NT2/D1 (cell line): ENCODE measurements around the gene VIM.

ENCODE experiments used
- YY1 ChIP-seq: IDR thresholded peaks from 2 replicates; pipeline ENCODE4 v1.6.1; 2011; ENCODE audit not compliant: insufficient read length, insufficient read depth
- ZNF274 ChIP-seq: IDR thresholded peaks from 2 replicates; pipeline ENCODE4 v1.6.1; 2011; ENCODE audit warnings: mild to moderate bottlenecking, low read depth, low read length

DNA sequence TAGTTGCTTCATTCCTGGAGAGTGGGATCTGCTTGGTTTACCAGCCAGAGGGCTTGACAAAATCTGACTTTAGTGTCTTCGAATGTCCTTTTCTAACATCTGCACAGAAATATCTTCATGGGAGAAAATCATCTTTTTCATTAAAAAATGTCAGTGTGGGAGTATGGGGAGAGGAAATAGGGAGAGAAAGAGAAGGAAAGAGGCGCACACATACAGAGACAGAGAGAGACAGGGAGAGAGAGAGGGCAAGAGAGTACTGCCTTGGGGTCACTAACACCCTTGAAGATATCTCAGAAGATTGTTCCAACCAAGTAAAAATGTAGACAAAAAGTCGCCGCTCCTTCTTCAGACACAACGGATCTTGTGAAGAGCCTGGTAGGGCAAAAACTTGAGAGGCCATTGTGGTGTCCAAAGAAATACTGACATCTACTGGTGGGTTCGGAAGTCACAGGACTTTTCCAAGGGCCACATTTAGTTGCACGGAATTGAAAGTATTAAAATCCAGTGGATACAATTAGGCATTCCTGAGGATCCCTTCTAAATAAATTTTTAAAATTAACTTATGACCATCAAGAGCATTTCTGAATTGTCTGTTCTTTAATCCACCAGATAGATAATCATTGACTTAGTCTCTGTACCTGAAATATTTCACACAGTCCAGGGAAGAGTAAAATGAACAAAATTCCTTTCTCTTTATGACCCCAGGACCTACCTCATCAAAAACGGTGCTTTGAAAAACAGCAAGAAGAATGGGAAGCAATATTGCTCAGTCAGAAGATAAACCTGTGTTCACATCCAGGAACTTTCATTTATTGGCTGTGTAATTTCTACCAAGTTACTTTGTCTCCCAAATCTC lies 29.7 kb downstream of the VIM start:
- TF ChIP-seq YY1 (no peak), ZNF274 (no peak)
